DLD1 (cell line): ENCODE measurements around the gene C18orf32.

Source experiments
- in situ Hi-C: cut with HindIII; loops from 2 replicates; pipeline ENCODE4 v1.10.0; 2017; ENCODE audit warnings: low sequenced_read_pairs

The C18orf32 gene

GRCh38 chr18:49486953-49487710 is at the start of gene C18orf32:
Gene C18orf32, minus strand, starts transcription at chr18:49487234. Its CDS starts 3,486 bp downstream, at chr18:49483748.
- in situ Hi-C loops: no loop called here

- in situ Hi-C loops: no loop called here
Measured at GRCh38 chr18:49534846-49535601, 48.0 kb upstream of the C18orf32 start.

GRCh38 chr18:49531678-49532153 is 44.7 kb upstream of the C18orf32 start:
- in situ Hi-C loops: no loop called here

- in situ Hi-C loops: no loop called here
Measured at GRCh38 chr18:49529596-49529995, 42.6 kb upstream of the C18orf32 start.

- in situ Hi-C loops: no loop called here
Measured at GRCh38 chr18:49527631-49528327, 40.7 kb upstream of the C18orf32 start.

GRCh38 chr18:49525981-49526380 is 38.9 kb upstream of the C18orf32 start:
- in situ Hi-C loops: no loop called here

- in situ Hi-C loops: loop anchor here (25.0 kb wide), 1 partner anchor 262 kb away; no protein-coding TSS in a partner anchor
Measured at GRCh38 chr18:49524951-49525350, 37.9 kb upstream of the C18orf32 start.

GRCh38 chr18:49524349-49524748 is 37.3 kb upstream of the C18orf32 start:
- in situ Hi-C loops: loop anchor here (25.0 kb wide), 1 partner anchor 263 kb away; no protein-coding TSS in a partner anchor

GRCh38 chr18:49523580-49524093 is 36.6 kb upstream of the C18orf32 start:
- in situ Hi-C loops: loop anchor here (25.0 kb wide), 1 partner anchor 264 kb away; no protein-coding TSS in a partner anchor

GRCh38 chr18:49521216-49521835 is 34.3 kb upstream of the C18orf32 start:
- in situ Hi-C loops: loop anchor here (25.0 kb wide), 1 partner anchor 266 kb away; no protein-coding TSS in a partner anchor

- in situ Hi-C loops: loop anchor here (25.0 kb wide), 1 partner anchor 267 kb away; no protein-coding TSS in a partner anchor
Measured at GRCh38 chr18:49520661-49521145, 33.7 kb upstream of the C18orf32 start.

- in situ Hi-C loops: loop anchor here (25.0 kb wide), 1 partner anchor 268 kb away; no protein-coding TSS in a partner anchor
Measured at GRCh38 chr18:49519101-49519971, 32.3 kb upstream of the C18orf32 start.

- in situ Hi-C loops: loop anchor here (25.0 kb wide), 1 partner anchor 270 kb away; no protein-coding TSS in a partner anchor
Measured at GRCh38 chr18:49517483-49517882, 30.4 kb upstream of the C18orf32 start.

GRCh38 chr18:49515516-49515915 is 28.5 kb upstream of the C18orf32 start:
- in situ Hi-C loops: loop anchor here (25.0 kb wide), 1 partner anchor 272 kb away; no protein-coding TSS in a partner anchor

GRCh38 chr18:49515003-49515402 is 28.0 kb upstream of the C18orf32 start:
- in situ Hi-C loops: loop anchor here (25.0 kb wide), 1 partner anchor 272 kb away; no protein-coding TSS in a partner anchor

- in situ Hi-C loops: loop anchor here (25.0 kb wide), 1 partner anchor 273 kb away; no protein-coding TSS in a partner anchor
Measured at GRCh38 chr18:49514577-49514976, 27.5 kb upstream of the C18orf32 start.

- in situ Hi-C loops: loop anchor here (25.0 kb wide), 1 partner anchor 274 kb away; no protein-coding TSS in a partner anchor
Measured at GRCh38 chr18:49512876-49513275, 25.8 kb upstream of the C18orf32 start.

- in situ Hi-C loops: loop anchor here (25.0 kb wide), 1 partner anchor 277 kb away; no protein-coding TSS in a partner anchor
Measured at GRCh38 chr18:49510393-49511115, 23.5 kb upstream of the C18orf32 start.
